T-helper 2 cell treated with Interferon-gamma antibody and Interleukin-4, amounts not matched to agents 100 ng/mL and 5 ng/mL, for 36 hours (primary cell): ENCODE results near the gene DIAPH3. TPM values are rescaled to one million over a fixed set of nuclear protein-coding genes. Genes with fewer than 3 reads are reported as not detected.

ENCODE experiments used
- intact Hi-C: fragments of 100-400 bp; cut with micrococcal nuclease; formaldehyde crosslinking; loops from one replicate; pipeline ENCODE4 v1.15.1; 2023
- total RNA-seq: library from RNA; stranded (reverse); gene quantifications from 2 replicates; pipeline ENCODE4 v1.2.3, GENCODE V29; 2022

Gene DIAPH3
- total RNA-seq, 1 donor from 2014 or later: 24.2 TPM

GRCh38 chr13:59738921-59739320, 424.8 kb downstream of the DIAPH3 start:
- intact Hi-C loops: no loop called here

- intact Hi-C loops: no loop called here
Observed at GRCh38 chr13:59734393-59734792, 429.3 kb downstream of the DIAPH3 start.

GRCh38 chr13:59733744-59734143, 430.0 kb downstream of the DIAPH3 start:
- intact Hi-C loops: no loop called here

GRCh38 chr13:59730026-59730425, 433.7 kb downstream of the DIAPH3 start:
- intact Hi-C loops: no loop called here

- intact Hi-C loops: no loop called here
Observed at GRCh38 chr13:59728896-59729545, 434.7 kb downstream of the DIAPH3 start.

GRCh38 chr13:59721926-59722910, 441.5 kb downstream of the DIAPH3 start:
- intact Hi-C loops: no loop called here

GRCh38 chr13:59715611-59716010, 448.1 kb downstream of the DIAPH3 start:
- intact Hi-C loops: no loop called here

GRCh38 chr13:59710996-59711701, 452.6 kb downstream of the DIAPH3 start:
- intact Hi-C loops: no loop called here

- intact Hi-C loops: no loop called here
Observed at GRCh38 chr13:59710416-59710815, 453.3 kb downstream of the DIAPH3 start.

- intact Hi-C loops: no loop called here
Observed at GRCh38 chr13:59706101-59706976, 457.4 kb downstream of the DIAPH3 start.

- intact Hi-C loops: no loop called here
Observed at GRCh38 chr13:59702269-59702668, 461.5 kb downstream of the DIAPH3 start.

- intact Hi-C loops: no loop called here
Observed at GRCh38 chr13:59701261-59701660, 462.5 kb downstream of the DIAPH3 start.

GRCh38 chr13:59700281-59700680, 463.4 kb downstream of the DIAPH3 start:
- intact Hi-C loops: no loop called here

GRCh38 chr13:59696271-59696670, 467.5 kb downstream of the DIAPH3 start:
- intact Hi-C loops: no loop called here

GRCh38 chr13:59691501-59692066, 472.1 kb downstream of the DIAPH3 start:
- intact Hi-C loops: no loop called here

- intact Hi-C loops: no loop called here
Observed at GRCh38 chr13:59690857-59691500, 472.7 kb downstream of the DIAPH3 start.

- intact Hi-C loops: no loop called here
Observed at GRCh38 chr13:59689057-59689456, 474.7 kb downstream of the DIAPH3 start.

- intact Hi-C loops: no loop called here
Observed at GRCh38 chr13:59686798-59687394, 476.8 kb downstream of the DIAPH3 start.

GRCh38 chr13:59684105-59684504, 479.6 kb downstream of the DIAPH3 start:
- intact Hi-C loops: no loop called here
